ENCODE results near the gene ENOPH1. TPM values are rescaled to one million over a fixed set of nuclear protein-coding genes. Genes with fewer than 3 reads are reported as not detected.
"Not testable (repeated sequence)": the region's sequence is repeated elsewhere in the genome, so short reads cannot be mapped to it uniquely, and the experiment has no call there.

The ENOPH1 gene
- total RNA-seq, 1 donor from 2014 or later: 27.5 TPM

DNA sequence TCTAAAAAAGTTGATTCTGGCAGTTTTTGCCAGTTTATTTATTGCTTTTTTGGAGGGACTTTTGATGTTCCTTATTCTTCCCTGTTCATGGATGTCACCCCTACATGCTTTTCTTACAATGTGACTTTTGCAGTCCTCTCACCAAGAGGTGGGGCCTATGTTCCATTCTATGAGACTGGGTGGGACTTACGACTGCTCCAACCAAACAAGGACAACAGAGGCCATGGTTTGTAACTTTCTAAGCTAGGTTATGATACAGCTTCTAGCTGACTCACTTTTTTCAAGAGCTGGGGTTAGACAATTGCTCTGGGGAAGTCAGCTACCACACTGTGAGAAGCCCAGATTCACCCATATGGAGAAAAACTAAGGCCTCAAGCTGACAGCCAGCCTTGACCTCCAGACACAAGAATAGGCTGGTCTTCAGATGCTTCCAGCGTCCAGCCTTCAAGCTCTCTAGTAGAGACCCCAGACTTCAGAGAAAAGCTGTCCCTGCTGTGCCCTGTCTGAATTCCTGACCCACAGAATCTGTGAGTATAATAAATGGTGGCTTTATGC is 39.5 kb downstream of the ENOPH1 start:
- DNase-seq (ENCODE audit: low spot score): no peak

DNA sequence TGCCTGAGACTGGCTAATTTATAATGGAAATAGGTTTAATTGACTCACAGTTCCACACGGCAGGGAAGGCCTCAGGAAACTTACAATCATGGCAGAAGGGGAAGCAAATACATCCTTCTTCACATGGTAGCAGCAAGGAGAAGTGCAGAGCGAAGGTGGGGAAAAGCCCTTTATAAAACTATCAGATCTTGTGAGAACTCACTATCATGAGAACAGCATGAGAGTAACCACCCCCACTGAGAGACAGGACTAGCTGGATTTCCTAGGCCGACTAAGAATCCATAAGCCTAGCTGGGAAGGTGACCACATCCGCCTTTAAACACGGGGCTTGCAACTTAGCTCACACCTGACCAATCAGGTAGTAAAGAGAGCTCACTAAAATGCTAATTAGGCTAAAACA is 42.7 kb downstream of the ENOPH1 start:
- DNase-seq (ENCODE audit: low spot score): not testable (repeated sequence)

DNA sequence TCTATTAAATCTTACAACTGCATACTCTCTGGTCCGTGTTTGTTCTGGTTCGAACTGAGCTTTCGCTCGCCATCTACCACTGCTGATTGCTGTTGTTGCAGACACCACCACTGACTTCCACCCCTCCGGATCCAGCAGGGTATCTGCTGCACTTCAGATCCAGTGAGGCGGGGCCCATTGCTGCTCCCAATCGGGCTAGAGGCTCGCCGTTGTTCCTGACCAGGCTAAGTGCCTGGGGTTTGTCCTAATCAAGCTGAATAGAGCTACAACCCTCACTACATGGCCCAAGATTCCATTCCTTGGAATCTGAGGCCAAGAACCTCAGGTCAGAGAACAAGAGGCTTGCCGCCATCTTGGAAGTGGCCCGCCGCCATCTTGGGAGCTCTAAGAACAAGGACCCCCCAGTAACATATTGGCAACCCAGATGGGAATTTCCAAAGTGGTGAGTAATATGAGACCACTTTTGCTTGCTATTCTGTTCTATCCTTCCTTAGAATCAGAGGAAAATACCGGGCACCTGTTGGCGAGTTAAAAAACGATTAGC is 43.3 kb downstream of the ENOPH1 start:
- DNase-seq (ENCODE audit: low spot score): no peak

DNA sequence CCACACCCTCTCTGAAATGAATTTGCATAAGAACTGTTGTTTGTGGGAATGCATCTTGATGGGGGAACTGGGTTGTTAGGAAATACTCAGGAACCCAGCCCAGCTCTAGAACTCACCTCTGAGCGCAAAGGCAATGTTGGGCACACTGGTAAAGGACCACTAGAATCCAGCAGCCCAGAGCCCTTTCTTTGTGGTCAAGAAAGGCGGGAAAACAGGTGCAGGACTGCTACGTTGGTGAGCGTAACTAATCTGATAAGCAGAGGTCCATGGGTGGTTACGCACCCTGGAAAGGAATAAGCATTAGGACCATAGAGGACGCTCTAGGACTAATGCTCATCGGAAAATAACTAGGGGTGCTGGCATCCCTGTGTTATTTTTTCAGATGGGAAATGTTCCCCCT is 45.5 kb downstream of the ENOPH1 start:
- DNase-seq (ENCODE audit: low spot score): not testable (repeated sequence)

DNA sequence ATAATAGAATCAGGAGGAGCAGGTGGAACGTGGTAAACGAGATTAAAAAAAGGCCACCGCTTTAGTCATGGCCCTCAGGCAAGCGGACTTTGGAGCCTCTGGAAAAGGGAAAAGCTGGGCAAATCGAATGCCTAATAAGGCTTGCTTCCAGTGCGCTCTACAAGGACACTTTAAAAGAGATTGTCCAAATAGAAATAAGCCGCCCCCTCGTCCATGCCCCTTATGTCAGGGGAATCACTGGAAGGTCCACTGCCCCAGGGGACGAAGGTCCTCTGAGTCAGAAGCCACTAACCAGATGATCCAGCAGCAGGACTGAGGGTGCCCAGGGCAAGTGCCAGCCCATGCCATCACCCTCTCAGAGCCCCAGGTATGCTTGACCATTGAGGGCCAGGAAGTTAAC is 47.1 kb downstream of the ENOPH1 start:
- DNase-seq (ENCODE audit: low spot score): not testable (repeated sequence)

DNA sequence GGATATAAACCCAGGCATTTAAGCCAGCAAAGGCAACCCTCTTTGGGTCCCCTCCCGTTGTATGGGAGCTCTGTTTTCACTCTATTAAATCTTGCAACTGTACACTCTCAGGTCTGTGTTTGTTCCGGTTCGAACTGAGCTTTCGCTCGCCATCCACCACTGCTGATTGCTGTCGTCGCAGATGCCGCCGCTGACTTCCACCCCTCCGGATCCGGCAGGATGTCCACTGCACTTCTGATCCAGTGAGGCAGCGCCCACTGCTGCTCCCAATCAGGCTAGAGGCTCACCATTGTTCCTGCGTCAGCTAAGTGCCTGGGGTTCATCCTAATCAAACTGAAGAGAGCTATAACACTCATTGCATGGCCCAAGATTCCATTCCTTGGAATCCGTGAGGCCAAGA is 49.2 kb downstream of the ENOPH1 start:
- DNase-seq (ENCODE audit: low spot score): no peak

DNA sequence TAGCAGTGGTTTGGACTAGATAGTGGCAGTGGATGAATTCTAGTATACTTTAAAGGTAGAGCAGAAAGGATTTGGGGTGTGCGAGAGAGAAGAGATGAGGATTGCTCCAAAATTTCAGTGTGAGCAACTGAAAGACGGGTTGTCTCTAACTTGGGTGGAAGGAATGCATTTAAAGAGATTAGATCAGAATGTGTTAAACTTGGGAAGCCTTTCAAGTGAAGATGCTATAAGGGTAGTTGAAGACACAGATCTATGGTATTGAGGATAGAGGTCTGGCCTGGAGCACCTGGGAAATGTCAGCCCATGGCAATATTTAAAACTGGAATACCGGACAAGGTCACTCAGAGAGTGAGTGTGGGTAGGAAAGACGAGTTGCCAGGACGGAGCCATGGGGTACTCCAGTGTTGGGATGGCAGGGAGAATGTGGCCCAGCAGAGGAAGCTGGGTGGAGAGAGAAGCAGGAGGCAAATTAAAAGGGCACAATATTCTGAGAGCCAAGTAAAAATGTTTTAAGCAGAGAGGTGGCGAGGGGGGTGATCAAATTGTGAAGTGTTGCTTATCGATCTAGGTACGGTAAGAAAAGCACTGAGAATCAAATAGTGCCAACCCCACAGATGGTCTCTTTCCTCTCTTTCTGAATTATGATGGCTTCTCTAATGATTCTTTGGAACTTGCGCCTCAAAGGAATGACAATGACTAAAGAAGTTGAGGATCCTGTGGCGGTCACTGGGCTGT is 50.5 kb downstream of the ENOPH1 start:
- no peak for DNase-seq (ENCODE audit: low spot score)

DNA sequence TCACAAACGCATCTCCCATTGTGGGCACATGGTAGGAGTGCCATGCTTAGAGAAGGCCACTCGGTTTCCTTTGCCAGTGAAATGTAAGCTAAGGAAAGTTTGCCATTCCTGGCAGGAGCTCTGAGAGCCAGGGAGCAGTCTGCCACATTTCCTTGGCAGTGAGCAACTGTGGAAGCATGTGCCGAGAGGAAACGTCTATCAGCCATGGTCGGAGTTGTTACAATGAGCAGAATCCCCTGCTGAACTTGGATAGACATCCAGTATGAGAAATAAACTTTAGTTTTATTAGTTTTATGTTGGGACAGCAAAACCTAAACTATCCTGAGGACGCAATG is 51.1 kb downstream of the ENOPH1 start:
- DNase-seq (ENCODE audit: low spot score): no peak

DNA sequence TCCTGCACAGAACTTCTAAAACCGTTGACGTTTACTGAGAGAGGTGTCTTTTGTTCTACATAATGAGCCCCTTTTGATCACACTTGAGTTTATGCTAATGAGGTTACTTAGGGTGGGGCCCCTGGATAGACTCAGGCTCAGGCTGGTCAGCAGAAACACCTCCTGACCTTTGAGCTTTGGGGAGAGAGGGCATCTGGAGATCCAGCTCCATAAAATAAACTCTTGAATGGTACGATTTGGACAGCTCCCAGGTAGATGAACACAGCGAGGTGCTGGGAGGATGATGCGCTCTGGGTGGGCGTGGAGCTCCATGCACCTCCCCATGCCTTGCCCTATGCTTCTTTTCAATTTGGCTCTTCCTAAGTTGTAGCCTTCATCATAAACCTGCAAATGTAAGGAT is 52.0 kb downstream of the ENOPH1 start:
- DNase-seq (ENCODE audit: low spot score): no peak

DNA sequence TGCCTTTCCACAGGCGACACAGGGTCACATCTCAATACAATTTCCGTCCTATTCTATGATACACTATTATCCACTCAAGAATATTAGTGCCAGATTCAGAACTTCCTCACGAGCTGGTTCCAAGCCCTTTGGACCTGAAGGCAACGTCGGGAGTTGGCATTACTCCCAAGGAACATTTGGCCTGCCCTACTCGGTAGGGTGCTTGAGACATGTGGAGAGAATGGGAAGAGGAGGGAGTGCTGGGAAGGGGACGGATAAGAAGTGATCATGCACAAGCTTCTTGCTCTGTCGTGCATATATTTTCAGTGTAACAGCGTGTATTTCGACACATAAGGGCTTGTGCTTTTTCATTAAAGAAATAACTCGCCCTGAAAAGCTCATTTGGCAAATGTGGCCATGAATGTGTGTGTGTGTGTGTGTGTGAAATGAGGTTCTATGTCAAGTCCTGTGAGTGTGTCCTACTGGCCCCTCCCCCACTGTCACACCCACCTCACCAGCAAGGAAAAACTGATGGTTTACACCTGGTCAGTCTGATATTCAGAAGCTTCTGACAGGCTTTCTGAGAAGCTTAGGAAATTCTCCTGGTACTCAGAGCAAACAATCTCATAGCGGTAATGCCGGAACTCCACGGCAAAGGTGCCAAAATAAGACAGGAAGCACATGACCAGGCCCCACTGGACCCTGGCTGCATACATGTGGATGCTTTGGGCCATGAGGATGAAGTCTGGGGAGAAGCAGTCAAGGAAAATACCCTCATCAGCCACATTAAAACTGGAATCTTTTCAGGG is 54.8 kb downstream of the ENOPH1 start:
- DNase-seq (ENCODE audit: low spot score): no peak

DNA sequence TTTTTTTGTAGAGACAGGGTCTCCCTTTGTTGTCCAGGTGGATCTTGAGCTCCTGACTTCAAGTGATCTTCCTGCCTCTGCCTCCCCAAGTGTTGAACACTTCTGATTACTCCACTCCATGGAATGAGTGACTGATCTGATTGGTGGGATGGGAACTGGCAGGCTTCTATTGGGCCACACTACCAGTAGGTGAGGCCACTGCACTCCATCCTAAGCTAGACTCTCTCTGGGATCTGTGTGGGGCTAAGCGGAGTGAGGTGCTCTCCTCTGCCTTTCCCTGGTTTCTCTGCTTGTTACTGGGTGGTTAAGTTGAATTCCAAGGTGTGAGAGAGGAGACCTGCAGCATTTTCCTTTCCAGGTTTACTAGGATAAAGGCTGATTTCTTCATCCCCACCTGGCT is 58.7 kb downstream of the ENOPH1 start:
- no peak for DNase-seq (ENCODE audit: low spot score)

DNA sequence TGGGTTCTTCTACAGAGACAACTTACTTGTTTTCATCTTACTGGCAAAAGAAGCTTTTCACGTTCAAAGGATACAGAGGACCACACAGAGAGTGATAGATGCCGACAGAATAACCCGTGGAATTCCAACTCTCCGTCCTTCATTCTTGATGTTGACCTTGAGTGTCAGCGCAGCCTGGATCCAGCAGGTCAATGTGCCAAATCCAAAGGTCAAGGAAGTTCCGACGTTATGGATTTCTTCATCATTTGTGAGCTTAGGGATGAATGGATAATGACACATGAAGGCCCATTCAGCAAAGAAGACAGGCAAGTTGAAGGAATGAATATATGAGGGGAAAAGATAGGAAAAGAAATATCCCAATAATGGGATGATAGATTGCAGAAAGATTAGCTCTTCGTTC is 59.6 kb downstream of the ENOPH1 start:
- no peak for DNase-seq (ENCODE audit: low spot score)

DNA sequence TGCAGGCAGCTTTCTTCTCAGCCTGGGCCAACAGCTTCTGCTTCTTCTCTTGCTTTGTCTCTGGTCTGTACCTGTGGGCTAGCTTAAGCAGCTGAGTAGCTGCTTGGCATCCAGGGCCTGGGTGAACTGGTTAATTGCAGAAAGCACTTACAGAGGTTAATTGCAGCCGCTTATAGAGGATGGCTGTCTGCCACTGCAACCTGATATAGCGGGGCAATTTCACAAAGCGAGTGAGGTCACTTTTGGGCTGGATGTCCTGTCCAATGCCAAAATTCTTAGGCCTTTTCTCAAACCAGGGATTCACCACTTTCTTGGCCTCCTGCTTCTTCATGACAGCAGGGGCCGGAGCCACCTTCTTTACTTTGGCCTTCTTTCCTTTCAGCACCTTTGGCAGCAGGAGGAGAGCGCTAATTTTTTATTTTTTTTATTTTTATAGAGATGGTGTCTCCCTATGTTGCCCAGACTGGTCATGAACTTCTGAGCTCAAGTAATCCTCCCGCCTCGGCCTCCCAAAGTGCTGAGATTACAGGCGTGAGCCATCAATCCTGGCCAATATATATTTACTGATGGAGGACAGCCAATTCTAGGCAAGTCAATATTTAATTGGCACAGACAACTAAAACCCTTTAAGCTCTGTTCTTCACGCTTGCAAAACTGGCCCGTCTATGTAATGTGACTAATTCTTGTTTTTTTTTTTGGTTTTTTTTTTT is 61.0 kb downstream of the ENOPH1 start:
- DNase-seq (ENCODE audit: low spot score): no peak

DNA sequence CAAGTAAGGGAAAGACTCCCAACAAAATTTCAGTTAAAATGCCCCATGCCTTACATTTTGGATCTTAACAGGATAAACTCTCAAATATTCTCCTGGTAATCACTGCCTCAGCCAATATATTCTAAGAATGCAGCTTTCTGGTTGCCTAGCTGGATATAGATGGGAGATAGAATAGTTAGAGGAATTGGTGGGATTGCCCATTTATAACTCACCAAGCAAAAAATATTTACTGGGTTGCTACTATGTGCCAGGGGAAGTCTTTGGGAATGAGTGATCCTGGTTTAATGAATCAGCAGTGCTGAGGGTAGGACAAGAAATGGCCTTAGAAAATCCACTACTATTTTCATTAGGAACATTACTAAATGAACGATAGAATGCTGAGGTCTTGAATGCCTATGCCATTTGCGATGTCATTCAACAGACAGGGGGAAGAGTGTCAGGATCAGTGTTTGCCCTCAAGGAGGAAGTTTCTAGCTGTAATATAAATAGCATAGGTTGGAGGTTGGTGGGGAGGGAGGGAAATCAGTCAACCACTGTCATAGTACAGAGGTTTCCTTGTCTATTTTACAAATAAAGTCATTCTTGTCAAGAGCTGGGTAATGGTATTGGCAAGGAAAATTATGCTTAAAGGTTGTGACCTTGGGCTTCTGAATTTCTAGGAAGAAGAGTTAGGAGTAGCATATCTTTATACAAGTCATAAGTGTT is 63.5 kb downstream of the ENOPH1 start:
- DNase-seq (ENCODE audit: low spot score): no peak

DNA sequence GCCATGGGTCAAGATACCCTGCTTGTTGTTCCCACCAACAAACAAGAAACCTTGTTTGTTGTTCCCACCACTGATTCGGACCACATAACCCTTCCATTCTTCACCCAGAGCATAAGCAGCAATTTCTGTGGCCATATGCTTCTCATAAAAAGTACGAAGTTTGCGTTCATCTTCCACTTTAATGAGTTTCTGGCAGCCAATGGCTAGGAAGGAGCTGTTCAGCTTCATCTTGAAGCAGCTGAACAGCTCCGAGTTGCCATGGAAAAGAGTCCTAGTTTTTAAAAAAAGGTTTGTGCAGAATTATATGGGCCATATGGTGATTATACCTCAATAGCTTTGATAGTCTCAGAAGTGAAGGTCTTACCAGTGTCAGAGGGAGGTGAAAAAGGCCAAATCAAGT is 65.3 kb downstream of the ENOPH1 start:
- no peak for DNase-seq (ENCODE audit: low spot score)

DNA sequence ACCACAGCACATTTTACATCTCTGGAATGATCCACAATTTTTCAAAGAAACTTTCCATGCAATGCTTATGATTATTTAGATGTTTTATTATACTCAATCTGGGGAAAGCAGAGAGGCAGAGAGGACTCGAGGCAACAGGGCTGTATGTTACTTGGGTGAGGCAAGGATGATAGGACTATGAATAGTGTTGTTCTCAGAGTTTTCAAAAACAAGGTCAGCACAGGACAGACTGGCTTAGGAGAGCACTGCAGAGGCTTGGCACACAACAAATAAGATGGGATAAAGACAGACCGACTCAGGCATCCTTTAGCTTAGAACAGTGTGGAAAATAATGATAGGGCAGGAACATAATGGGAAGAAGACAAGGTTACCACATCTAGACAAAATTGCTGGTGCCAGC is 66.0 kb downstream of the ENOPH1 start:
- DNase-seq (ENCODE audit: low spot score): no peak

DNA sequence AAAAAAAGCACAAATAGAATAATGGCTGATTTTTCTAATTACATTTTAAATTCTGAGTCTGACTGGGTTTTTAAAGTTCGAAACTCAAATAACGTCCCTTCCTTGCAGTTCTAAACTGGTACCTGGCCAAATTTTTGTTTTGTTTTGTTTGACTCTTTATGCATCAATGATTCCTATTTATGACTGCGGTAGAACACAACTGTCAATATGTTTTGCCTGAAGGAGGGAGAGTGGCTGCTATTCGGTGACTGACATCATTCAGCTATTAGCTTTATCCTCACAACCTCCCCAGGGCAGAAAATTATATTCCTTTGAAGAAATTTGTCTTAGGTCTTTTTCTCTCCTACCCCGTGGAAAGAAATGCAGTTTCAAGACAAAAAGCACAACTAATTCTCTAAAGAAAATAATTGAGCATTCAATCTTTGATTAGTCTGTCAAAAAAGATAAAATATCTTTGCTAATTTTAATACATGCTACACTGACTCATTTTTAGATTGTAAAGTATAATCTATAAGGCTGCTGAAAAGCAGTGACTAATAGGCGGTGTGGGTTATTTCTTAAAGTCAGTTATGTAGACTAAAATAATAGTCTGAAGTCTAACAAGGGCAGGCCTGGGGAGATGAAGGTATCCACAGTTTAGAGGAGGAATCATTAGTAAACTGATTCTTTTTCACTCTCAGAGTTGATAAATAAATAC is 69.5 kb downstream of the ENOPH1 start:
- no peak for DNase-seq (ENCODE audit: low spot score)

DNA sequence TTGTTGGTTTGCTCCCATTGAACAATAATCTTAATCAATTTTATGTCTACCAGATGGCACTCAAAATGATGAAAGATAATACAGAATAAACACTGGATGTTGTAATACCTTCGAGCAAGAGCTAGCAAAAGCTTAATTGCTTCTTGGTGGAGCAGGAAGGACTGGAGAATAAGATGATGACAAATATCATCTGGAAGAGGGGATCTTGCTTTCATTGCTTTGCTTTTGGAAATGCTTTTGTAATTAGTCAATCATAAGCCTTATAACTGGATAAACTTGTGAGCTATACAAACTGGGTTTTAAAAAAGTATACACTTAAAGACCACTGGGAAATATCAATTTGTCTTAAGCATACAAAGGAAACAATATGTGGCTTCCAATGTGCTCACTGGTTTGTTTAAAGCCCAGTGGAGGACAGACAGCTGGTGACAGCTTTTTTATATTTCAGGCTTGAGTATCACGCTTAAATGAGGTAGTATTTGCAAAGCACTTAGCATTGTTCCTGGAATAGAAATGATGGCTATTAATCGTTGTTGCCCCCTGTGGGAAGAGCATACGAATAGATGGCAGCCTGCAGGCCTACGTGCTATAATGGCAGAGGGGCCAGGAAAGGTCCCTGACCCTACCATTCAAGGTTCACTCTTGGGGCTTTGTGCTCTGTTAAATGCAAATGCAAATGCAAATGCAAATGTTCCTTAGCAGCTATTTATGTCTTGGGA is 70.2 kb downstream of the ENOPH1 start:
- DNase-seq (ENCODE audit: low spot score): no peak

DNA sequence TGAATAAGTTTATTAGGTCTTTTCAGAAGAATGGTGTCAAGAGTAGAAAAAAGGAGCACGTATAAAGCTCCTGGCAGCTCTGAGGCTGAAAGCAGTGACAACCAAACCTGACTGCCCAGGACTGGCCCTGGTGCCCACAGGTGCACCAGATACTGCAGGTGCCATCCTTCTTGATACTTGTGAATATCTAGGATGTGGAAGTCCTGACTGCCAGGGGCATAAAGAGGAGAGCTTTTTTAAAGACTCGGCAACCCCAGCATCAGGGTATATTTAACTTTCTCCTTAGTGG is 70.7 kb downstream of the ENOPH1 start:
- DNase-seq (ENCODE audit: low spot score): no peak

DNA sequence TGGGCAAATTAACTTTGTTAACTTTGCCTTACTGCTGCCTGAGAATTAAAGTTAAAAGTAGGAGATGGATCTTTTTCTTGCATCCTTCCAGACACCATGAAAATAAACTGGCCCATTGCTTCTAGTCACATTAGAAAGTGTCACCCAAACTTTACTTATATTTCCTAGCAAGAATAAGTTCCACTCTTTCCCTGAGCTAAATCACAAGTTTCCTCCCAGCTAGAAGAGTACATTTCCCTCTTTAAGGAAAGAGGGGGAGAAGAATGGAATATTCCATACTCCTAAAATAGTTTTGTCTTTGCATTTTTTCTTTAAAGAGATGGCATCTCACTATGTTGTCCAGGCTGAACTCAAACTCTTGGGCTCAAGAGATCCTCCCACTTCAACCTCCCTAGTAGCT is 77.6 kb downstream of the ENOPH1 start:
- no peak for DNase-seq (ENCODE audit: low spot score)
